IMR-90 (cell line): Measurements from ENCODE around the gene DISC1. TPM values are rescaled to one million over a fixed set of nuclear protein-coding genes. Genes with fewer than 3 reads are reported as not detected.

Experiments
- ATAC-seq: fragments of 200-7000 bp; cut with Tn5 transposase; 2 replicates; pipeline ENCODE4 v1.9.1; 2020; ENCODE audit warnings: low read depth, mild to moderate bottlenecking, moderate library complexity
- BruUV-seq: library from RNA; stranded (reverse); fragments of 400-500 nt; replicated peaks from 2 replicates; lab custom pipeline; 2021; lab: Mats Ljungman, UMichigan
- CTCF ChIA-PET: fragments of 300-600 bp; formaldehyde crosslinking; extraction: SDS; loops from one replicate; lab custom pipeline; 2021; ENCODE audit warnings: antibody characterized with exemption; lab: Yijun Ruan, JAX
- POLR2A ChIA-PET: fragments of 300-600 bp; sonication (Branson Sonifier 250); formaldehyde crosslinking; loops from one replicate; lab custom pipeline; 2022; ENCODE audit warnings: antibody characterized with exemption; ENCODE audit not compliant: unreplicated experiment; lab: Charles Lee
- DNase-seq: peaks from one replicate; pipeline ENCODE4 v3.0.0; 2013
- H2AFZ ChIP-seq: replicated peaks from 2 replicates; pipeline ENCODE3; 2013; ENCODE audit warnings: low read length, mild to moderate bottlenecking; ENCODE audit not compliant: poor library complexity
- H2AK5ac ChIP-seq: 2 replicates; pipeline ENCODE4 v1.6.1; 2013; ENCODE audit warnings: low read depth, low read length, inconsistent platforms
- H2AK9ac ChIP-seq: replicated peaks from 2 replicates; pipeline ENCODE3; 2013; ENCODE audit warnings: mild to moderate bottlenecking, low read depth, low read length, moderate library complexity; ENCODE audit not compliant: poor library complexity
- H2BK120ac ChIP-seq: 2 replicates; pipeline ENCODE4 v1.6.1; 2013; ENCODE audit warnings: low read depth, low read length, inconsistent platforms
- H2BK15ac ChIP-seq: 3 replicates; pipeline ENCODE4 v1.6.1; 2013; ENCODE audit warnings: low read depth, low read length, inconsistent platforms
- H2BK20ac ChIP-seq: 2 replicates; pipeline ENCODE4 v1.6.1; 2013; ENCODE audit warnings: low read depth, mild to moderate bottlenecking, inconsistent platforms, low read length, moderate library complexity
- H2BK5ac ChIP-seq: 2 replicates; pipeline ENCODE4 v1.6.1; 2013; ENCODE audit warnings: mild to moderate bottlenecking, low read depth, low read length, inconsistent platforms; ENCODE audit not compliant: poor library complexity, severe bottlenecking
- H3K14ac ChIP-seq: replicated peaks from 2 replicates; pipeline ENCODE4 v1.6.1; 2013; ENCODE audit warnings: low read depth, low read length, inconsistent platforms
- H3K18ac ChIP-seq: 2 replicates; pipeline ENCODE4 v1.6.1; 2013; ENCODE audit warnings: low read depth, low read length, control low read depth
- H3K23ac ChIP-seq: 2 replicates; pipeline ENCODE4 v1.6.1; 2013; ENCODE audit warnings: low read depth, low read length, inconsistent platforms
- H3K27ac ChIP-seq: 2 replicates; pipeline ENCODE4 v1.5.1; 2013; ENCODE audit warnings: mild to moderate bottlenecking, control low read depth, low read length; ENCODE audit not compliant: insufficient read depth
- H3K27me3 ChIP-seq: 2 replicates; pipeline ENCODE4 v1.6.1; 2013; ENCODE audit warnings: low read length; ENCODE audit not compliant: control insufficient read depth, insufficient read depth
- H3K36me3 ChIP-seq: 2 replicates; pipeline ENCODE4 v1.6.1; 2013; ENCODE audit warnings: low read length, mixed read lengths; ENCODE audit not compliant: control insufficient read depth, insufficient read depth
- H3K4ac ChIP-seq: 2 replicates; pipeline ENCODE4 v1.6.1; 2013; ENCODE audit warnings: low read depth, low read length, inconsistent platforms
- H3K4me1 ChIP-seq: 2 replicates; pipeline ENCODE4 v1.6.1; 2013; ENCODE audit warnings: low read length, mixed read lengths; ENCODE audit not compliant: control insufficient read depth, insufficient read depth
- H3K4me2 ChIP-seq: 2 replicates; pipeline ENCODE4 v1.6.1; 2013; ENCODE audit warnings: low read depth, mild to moderate bottlenecking, control low read depth, low read length, moderate library complexity
- H3K4me3 ChIP-seq: 2 replicates; pipeline ENCODE4 v1.5.1; 2013; ENCODE audit warnings: low read depth, mild to moderate bottlenecking, control low read depth, low read length, moderate library complexity; ENCODE audit not compliant: insufficient read depth
- H3K56ac ChIP-seq: 2 replicates; pipeline ENCODE4 v1.6.1; 2013; ENCODE audit warnings: low read length, inconsistent platforms; ENCODE audit not compliant: insufficient read depth; ENCODE audit errors: extremely low read depth
- H3K79me1 ChIP-seq, 2 experiments: 2 replicates each; pipeline ENCODE4 v1.6.1; 2013; ENCODE audit warnings: low read length in 2 of 2, inconsistent platforms in 1 of 2, low read depth in 1 of 2
- H3K9ac ChIP-seq: 2 replicates; pipeline ENCODE4 v1.6.1; 2013; ENCODE audit warnings: low read depth, low read length, control low read depth
- H3K9me1 ChIP-seq: 2 replicates; pipeline ENCODE4 v1.6.1; 2013; ENCODE audit warnings: low read length, inconsistent platforms; ENCODE audit not compliant: insufficient read depth
- H3K9me3 ChIP-seq: 2 replicates; pipeline ENCODE4 v1.6.1; 2013; ENCODE audit warnings: low read length; ENCODE audit not compliant: control insufficient read depth, insufficient read depth
- H4K20me1 ChIP-seq: 2 replicates; pipeline ENCODE4 v1.6.1; 2013; ENCODE audit warnings: low read length, inconsistent platforms; ENCODE audit not compliant: insufficient read depth
- H4K5ac ChIP-seq: 2 replicates; pipeline ENCODE4 v1.6.1; 2013; ENCODE audit warnings: mild to moderate bottlenecking, low read depth, low read length, control low read depth
- H4K8ac ChIP-seq, 2 experiments: 2 replicates each; pipeline ENCODE4 v1.6.1; 2013; ENCODE audit warnings: low read depth in 2 of 2, low read length in 2 of 2, control low read depth in 1 of 2, inconsistent platforms in 1 of 2
- H4K91ac ChIP-seq: 2 replicates; pipeline ENCODE4 v1.6.1; 2013; ENCODE audit warnings: low read depth, low read length, inconsistent platforms; ENCODE audit not compliant: insufficient read depth
- BHLHE40 ChIP-seq: fragments of 150-350 bp; IDR thresholded peaks from 2 replicates; pipeline ENCODE4 v1.6.1; 2016; ENCODE audit warnings: mild to moderate bottlenecking, low read depth, low read length
- FOS ChIP-seq: fragments of 150-350 bp; IDR thresholded peaks from 2 replicates; pipeline ENCODE4 v1.6.1; 2016; ENCODE audit warnings: low read depth, low read length
- NFE2L2 ChIP-seq: fragments of 150-350 bp; IDR thresholded peaks from 2 replicates; pipeline ENCODE4 v1.6.1; 2016; ENCODE audit warnings: low read depth, mild to moderate bottlenecking, low read length
- RAD21 ChIP-seq: IDR thresholded peaks from 2 replicates; pipeline ENCODE4 v1.6.1; 2012; ENCODE audit warnings: low read length, improper control_type of control experiment
- SMC3 ChIP-seq: fragments of 150-350 bp; IDR thresholded peaks from 2 replicates; pipeline ENCODE4 v1.6.1; 2016; ENCODE audit warnings: low read depth, mild to moderate bottlenecking, antibody characterized with exemption, low read length, moderate library complexity
- WGBS, 2 experiments: methylation state at CpG; one replicate each; pipeline versions ENCODE4 v1.1.5 to v1.1.7; 2013; ENCODE audit warnings: missing lambda C conversion rate in 2 of 2; ENCODE audit not compliant: insufficient read length in 1 of 2; ENCODE audit errors: extremely low coverage in 2 of 2; 5-methylcytosine and 5-hydroxymethylcytosine counted together
- dilution Hi-C: fragments of 300-500 bp; cut with HindIII; formaldehyde crosslinking; loops from one replicate; pipeline ENCODE4 v1.14.3; 2018; ENCODE audit warnings: low sequenced_read_pairs; ENCODE audit not compliant: unreplicated experiment
- in situ Hi-C: fragments of 300-500 bp; cut with MboI; formaldehyde crosslinking; loops from 3 replicates; pipeline ENCODE4 v1.14.3; 2019; ENCODE audit warnings: low sequenced_read_pairs, inconsistent platforms, mixed read lengths
- intact Hi-C: fragments of 100-400 bp; cut with micrococcal nuclease; formaldehyde crosslinking; loops from 2 replicates; pipeline ENCODE4 v1.10.0; 2022
- polyA plus RNA-seq, 3 experiments: library from polyadenylated mRNA; depleted of rRNA; stranded (reverse); fragments of >200 nt; gene quantifications; 2 replicates each; pipeline ENCODE4 v1.2.3, GENCODE V29; 2012; ENCODE audit warnings: low replicate concordance in 1 of 3
- total RNA-seq: library from RNA; depleted of rRNA; stranded (reverse); fragments of >200 nt; gene quantifications from 2 replicates; pipeline ENCODE4 v1.2.3, GENCODE V29; 2012

The DISC1 gene
- total and polyA plus RNA-seq, 2 of the 4 experiments (the other 2 are of a cell fraction): 2.2 to 7.0 TPM

GRCh38 chr1:232029315-232029714 is 402.7 kb downstream of the DISC1 start:
- H4K5ac ChIP-seq: no peak overlapping the region
- ChIA-PET CTCF (no interaction called here), POLR2A (no interaction called here)
- no peak overlapping the region for H3K23ac ChIP-seq
- WGBS, 2 experiments: 7% methylated on average over 3 of the region's 4 CpGs; no CpG with 5 or more reads in 1 of the 2 experiments
- H3K18ac ChIP-seq: no peak overlapping the region
- no peak overlapping the region for H3K4ac ChIP-seq
- no peak overlapping the region for H3K4me3 ChIP-seq
- no peak overlapping the region for H2AK9ac ChIP-seq
- no peak overlapping the region for H2BK5ac ChIP-seq
- no peak for ATAC-seq
- no peak overlapping the region for H3K56ac ChIP-seq
- TF ChIP-seq RAD21 (no peak), FOS (no peak), NFE2L2 (no peak), SMC3 (no peak), BHLHE40 (no peak)
- no peak overlapping the region for H2BK20ac ChIP-seq
- H2BK120ac ChIP-seq: no peak overlapping the region
- no TSS peak for BruUV-seq
- no peak for DNase-seq
- no peaks in the 10 kb centered on the region for H3K36me3 ChIP-seq
- H2AK5ac ChIP-seq: no peak overlapping the region
- in situ Hi-C loops: no loop called here
- H3K79me1 ChIP-seq: no peaks in the 10 kb centered on the region
- intact Hi-C loops: no loop called here
- H3K9ac ChIP-seq: no peak overlapping the region
- no peaks in the 10 kb centered on the region for H3K27me3 ChIP-seq
- H3K14ac ChIP-seq: no peak overlapping the region
- H3K27ac ChIP-seq: no peak overlapping the region
- peaks cover 3% of the 10 kb centered on the region; the same call in 1 of the 2 replicates for H3K4me1 ChIP-seq
- H2AFZ ChIP-seq: no peak overlapping the region
- dilution Hi-C loops: no loop called here
- H3K9me3 ChIP-seq: no peaks in the 10 kb centered on the region
- no peak overlapping the region for H4K8ac ChIP-seq
- no peak overlapping the region for H3K4me2 ChIP-seq
- no peak overlapping the region for H2BK15ac ChIP-seq
- no peak overlapping the region for H4K91ac ChIP-seq
- no peaks in the 10 kb centered on the region for H4K20me1 ChIP-seq
- H3K9me1 ChIP-seq: no peaks in the 10 kb centered on the region
